Testis (tissue), 3 donors: ENCODE data around the gene TMEM101. TPM values are rescaled to one million over a fixed set of nuclear protein-coding genes. Genes with fewer than 3 reads are reported as not detected.
"Not testable (repeated sequence)": the region's sequence is repeated elsewhere in the genome, so short reads cannot be mapped to it uniquely, and the experiment has no call there.

Experiments
- DNase-seq: peaks from one replicate; pipeline ENCODE4 v3.0.0-alpha.2; 2019
- H3K27ac ChIP-seq, 2 donors: fragments of 200-600 bp; sonication (generic); one replicate each; pipeline ENCODE4 v1.5.1; 2019
- H3K27me3 ChIP-seq: fragments of 200-600 bp; sonication (generic); one replicate; pipeline ENCODE4 v1.5.1; 2019
- H3K36me3 ChIP-seq: fragments of 200-600 bp; sonication (generic); one replicate; pipeline ENCODE4 v1.5.1; 2017; ENCODE audit warnings: low read depth; ENCODE audit errors: missing control alignments
- H3K4me1 ChIP-seq: fragments of 200-600 bp; sonication (generic); one replicate; pipeline ENCODE4 v1.5.1; 2019
- H3K4me3 ChIP-seq, 2 donors: fragments of 200-600 bp; sonication (generic); one replicate each; pipeline ENCODE4 v1.5.1; 2017 to 2019
- H3K9me3 ChIP-seq: fragments of 200-600 bp; sonication (generic); one replicate; pipeline ENCODE4 v1.5.1; 2017
- CTCF ChIP-seq, 3 experiments: fragments of 450-650 bp in 2 of 3; fragments of 200-600 bp in 1 of 3; sonication (generic) in 1 of 3; IDR thresholded peaks; one replicate each; pipeline ENCODE4 v1.5.1; 2016 to 2019; ENCODE audit warnings: antibody characterized with exemption in 3 of 3, mild to moderate bottlenecking in 2 of 3, moderate library complexity in 1 of 3
- POLR2A ChIP-seq: fragments of 450-650 bp; IDR thresholded peaks from one replicate; pipeline ENCODE4 v1.6.1; 2017; ENCODE audit warnings: antibody characterized with exemption, mild to moderate bottlenecking, moderate library complexity
- WGBS, 2 donors: methylation state at CpG; one replicate each; pipeline ENCODE4 v1.1.5; 2018; 5-methylcytosine and 5-hydroxymethylcytosine counted together
- intact Hi-C: fragments of 100-400 bp; cut with DNase I; formaldehyde crosslinking; loops from one replicate; pipeline ENCODE4 v1.15.1; 2023; ENCODE audit warnings: low total_unique reads
- polyA plus RNA-seq: library from polyadenylated mRNA; stranded (reverse); fragments of 350-450 nt; fragmentation: Illumina TruSeq; extraction: RNeasy Lipid Tissue Mini Kit (QIAGEN cat#74804); gene quantifications from one replicate; pipeline ENCODE4 v1.2.3, GENCODE V29; 2014; ENCODE audit warnings: low read depth, low replicate concordance; ENCODE audit not compliant: insufficient read depth
- total RNA-seq, 2 donors: library from RNA; depleted of rRNA; stranded (reverse); fragments of >200 nt; gene quantifications; one replicate each; pipeline ENCODE4 v1.2.3, GENCODE V29; 2016

The TMEM101 gene
- total and polyA plus RNA-seq, 3 donors from 2014 or later, result 38.4 to 63.3 (median 51.1) TPM

- H3K9me3 ChIP-seq, result no peaks in the 10 kb centered on the region
- H3K4me1 ChIP-seq, result peaks cover 13% of the 10 kb centered on the region
- H3K27ac ChIP-seq, result no peak overlapping the region
- DNase-seq, result no peak
- no peak overlapping the region for H3K4me3 ChIP-seq
- 80 to 94% methylated on average over 2 of the region's 2 CpGs for WGBS, 2 donors
- H3K27me3 ChIP-seq, result no peaks in the 10 kb centered on the region
- intact Hi-C loops, result no loop called here
- no peaks in the 10 kb centered on the region for H3K36me3 ChIP-seq
- no peak for TF ChIP-seq CTCF (IDR thresholded peaks at IDR 0.05)
- TF ChIP-seq POLR2A, result no peak
Observed at GRCh38 chr17:44001461-44001920, 13.3 kb downstream of the TMEM101 start.

GRCh38 chr17:44000871-44001460 is 13.8 kb downstream of the TMEM101 start:
- TF ChIP-seq POLR2A (no peak), CTCF (IDR thresholded peaks at IDR 0.05) (no peak)
- peaks cover 10% of the 10 kb centered on the region for H3K4me1 ChIP-seq
- H3K27me3 ChIP-seq, result no peaks in the 10 kb centered on the region
- no peak for DNase-seq
- H3K36me3 ChIP-seq, result no peaks in the 10 kb centered on the region
- intact Hi-C loops, result no loop called here
- no peak overlapping the region for H3K4me3 ChIP-seq
- WGBS, 2 donors, result 83 to 87% methylated on average over 6 of the region's 6 CpGs
- H3K9me3 ChIP-seq, result no peaks in the 10 kb centered on the region
- H3K27ac ChIP-seq, result no peak overlapping the region

- TF ChIP-seq POLR2A, result no peak
- DNase-seq, result no peak
- Histone ChIP-seq H3K4me1 (peaks cover 5% of the 10 kb centered on the region), H3K36me3 (no peaks in the 10 kb centered on the region), H3K9me3 (no peaks in the 10 kb centered on the region), H3K27me3 (no peaks in the 10 kb centered on the region), H3K27ac (no peak overlapping the region), H3K4me3 (no peak overlapping the region)
- 90 to 93% methylated on average over 12 of the region's 12 CpGs for WGBS, 2 donors
- intact Hi-C loops, result no loop called here
Observed at GRCh38 chr17:44000141-44000860, 14.5 kb downstream of the TMEM101 start.

DNA sequence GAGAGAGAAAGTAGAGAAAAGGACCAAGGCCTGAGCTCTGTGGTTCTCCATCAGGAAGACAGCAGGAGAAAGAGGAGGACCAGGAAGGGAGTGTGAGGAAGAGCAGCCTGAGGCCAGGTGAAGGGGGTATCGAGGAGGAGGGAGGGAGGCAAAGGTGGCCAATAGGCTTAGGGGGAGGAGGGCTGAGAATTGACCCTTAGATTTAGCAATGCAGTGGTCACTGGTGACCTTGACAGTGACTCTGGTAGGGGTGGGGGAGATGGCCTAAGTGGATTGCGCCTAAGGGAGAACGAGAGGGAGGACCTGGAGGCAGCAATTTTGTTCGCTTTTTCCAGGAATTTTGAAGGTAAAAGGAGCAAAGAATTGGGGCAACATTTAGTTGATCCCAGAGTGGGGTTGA is 15.7 kb downstream of the TMEM101 start:
- Histone ChIP-seq H3K27ac (no peak overlapping the region), H3K4me3 (no peak overlapping the region), H3K4me1 (peaks cover 11% of the 10 kb centered on the region), H3K27me3 (no peaks in the 10 kb centered on the region), H3K36me3 (no peaks in the 10 kb centered on the region), H3K9me3 (no peaks in the 10 kb centered on the region)
- 80 to 84% methylated on average over 4 of the region's 4 CpGs for WGBS, 2 donors
- intact Hi-C loops, result no loop called here
- no peak for DNase-seq
- TF ChIP-seq CTCF (IDR thresholded peaks at IDR 0.05), result no peak
- TF ChIP-seq POLR2A, result no peak

GRCh38 chr17:43998552-43998951 is 16.2 kb downstream of the TMEM101 start:
- DNase-seq, result no peak
- H3K36me3 ChIP-seq, result no peaks in the 10 kb centered on the region
- H3K4me3 ChIP-seq, result no peak overlapping the region
- TF ChIP-seq POLR2A, result no peak
- TF ChIP-seq CTCF (IDR thresholded peaks at IDR 0.05), result no peak
- H3K27ac ChIP-seq, result no peak overlapping the region
- H3K27me3 ChIP-seq, result no peaks in the 10 kb centered on the region
- WGBS, 2 donors, result 92 to 95% methylated on average over 3 of the region's 3 CpGs
- intact Hi-C loops, result no loop called here
- peaks cover 11% of the 10 kb centered on the region for H3K4me1 ChIP-seq
- no peaks in the 10 kb centered on the region for H3K9me3 ChIP-seq

GRCh38 chr17:43997180-43997579 is 17.6 kb downstream of the TMEM101 start:
- H3K9me3 ChIP-seq, DNase-seq, intact Hi-C loops, H3K27ac ChIP-seq, H3K36me3 ChIP-seq, H3K27me3 ChIP-seq, H3K4me3 ChIP-seq: not testable (repeated sequence)
- WGBS, 2 donors, result 87 to 94% methylated on average over 5 of the region's 5 CpGs
- peaks cover 11% of the 10 kb centered on the region for H3K4me1 ChIP-seq
